ENCODE results near the gene CDH24. TPM values are rescaled to one million over a fixed set of nuclear protein-coding genes. Genes with fewer than 3 reads are reported as not detected.
A peak's percentile ranks its signal among the peaks of the same experiment; 100 is the strongest.

CDH24 gene
- total RNA-seq, 4 donors from 2014 or later: 0.36 to 1.7 (median 0.58) TPM

- H3K36me3 ChIP-seq: peaks cover 4 to 43% of the 10 kb centered on the region in 2 donors
- H3K4me3 ChIP-seq: peak overlapping the region; percentile 74 to 97 (median 90)
- ATAC-seq (no peak), DNase-seq (no peak)
- in situ Hi-C loops (cut with MboI; ENCODE audit: low sequenced_read_pairs in 4 of 4) (no loop called here), intact Hi-C loops (cut with DNase I; ENCODE audit: low total_unique reads) (loop anchor here (1.0 to 2.0 kb wide), 2 partner anchors 27 to 61 kb away; partner anchors contain the start of genes ACIN1 and C14orf119)
- H3K9me3 ChIP-seq: no peaks in the 10 kb centered on the region
- peak overlapping the region; percentile 88 to 99 (median 98) for H3K27ac ChIP-seq
- H3K27me3 ChIP-seq: no peaks in the 10 kb centered on the region
- TF ChIP-seq POLR2A (IDR thresholded peaks at IDR 0.05): no peak
- TF ChIP-seq CTCF (IDR thresholded peaks at IDR 0.05 in 4 of 5, conservative IDR thresholded peaks at IDR 0.05 in 1 of 5): no peak
- H3K4me1 ChIP-seq: peaks cover 12 to 24% of the 10 kb centered on the region in 2 donors
Measured at GRCh38 chr14:23033801-23034497, 23.4 kb downstream of the CDH24 start.

GRCh38 chr14:23033251-23033727 lies 24.0 kb downstream of the CDH24 start:
- H3K4me3 ChIP-seq: peak overlapping the region; percentile 74 to 97 (median 90)
- H3K36me3 ChIP-seq: peaks cover 4 to 49% of the 10 kb centered on the region in 2 donors
- peak overlapping the region; percentile 88 to 99 (median 98) for H3K27ac ChIP-seq
- ATAC-seq (no peak), DNase-seq (no peak)
- TF ChIP-seq CTCF (IDR thresholded peaks at IDR 0.05 in 4 of 5, conservative IDR thresholded peaks at IDR 0.05 in 1 of 5): no peak
- TF ChIP-seq POLR2A (IDR thresholded peaks at IDR 0.05): no peak
- in situ Hi-C loops (cut with MboI; ENCODE audit: low sequenced_read_pairs in 4 of 4) (no loop called here), intact Hi-C loops (cut with DNase I; ENCODE audit: low total_unique reads) (no loop called here)
- no peaks in the 10 kb centered on the region for H3K9me3 ChIP-seq
- no peaks in the 10 kb centered on the region for H3K27me3 ChIP-seq
- H3K4me1 ChIP-seq: peaks cover 12 to 30% of the 10 kb centered on the region in 2 donors

GRCh38 chr14:23030936-23031335 lies 26.4 kb downstream of the CDH24 start:
- in situ Hi-C loops (cut with MboI; ENCODE audit: low sequenced_read_pairs in 4 of 4): no loop called here
- H3K4me3 ChIP-seq: no peak overlapping the region
- no peak for ATAC-seq
- no peak overlapping the region for H3K27ac ChIP-seq
- intact Hi-C loops (cut with DNase I; ENCODE audit: low total_unique reads): no loop called here
- H3K9me3 ChIP-seq: no peaks in the 10 kb centered on the region
- no peak for TF ChIP-seq CTCF (IDR thresholded peaks at IDR 0.05 in 4 of 5, conservative IDR thresholded peaks at IDR 0.05 in 1 of 5)
- no peak for TF ChIP-seq POLR2A (IDR thresholded peaks at IDR 0.05)
- peaks cover 4 to 73% of the 10 kb centered on the region in 2 donors for H3K36me3 ChIP-seq
- peaks cover 17 to 30% of the 10 kb centered on the region in 2 donors for H3K4me1 ChIP-seq
- no peaks in the 10 kb centered on the region for H3K27me3 ChIP-seq
- DNase-seq: no peak

- no peak for ATAC-seq
Measured at GRCh38 chr14:23028799-23029198, 28.5 kb downstream of the CDH24 start.

More at GRCh38 chr14:23028799-23029198, 28.5 kb downstream of the CDH24 start:
- Histone ChIP-seq H3K36me3 (peaks cover 4 to 92% of the 10 kb centered on the region in 2 donors), H3K27ac (no peak overlapping the region), H3K27me3 (no peaks in the 10 kb centered on the region), H3K4me3 (no peak overlapping the region), H3K9me3 (no peaks in the 10 kb centered on the region), H3K4me1 (peaks cover 11 to 22% of the 10 kb centered on the region in 2 donors)
- no peak for DNase-seq
- in situ Hi-C loops (cut with MboI; ENCODE audit: low sequenced_read_pairs in 4 of 4) (no loop called here), intact Hi-C loops (cut with DNase I; ENCODE audit: low total_unique reads) (no loop called here)
- TF ChIP-seq POLR2A (IDR thresholded peaks at IDR 0.05): no peak
- TF ChIP-seq CTCF (IDR thresholded peaks at IDR 0.05 in 4 of 5, conservative IDR thresholded peaks at IDR 0.05 in 1 of 5): no peak
